Fibroblast of skin of left biceps (primary cell): Measurements from ENCODE around the gene LILRA5.
"Not testable (repeated sequence)": the region's sequence is repeated elsewhere in the genome, so short reads cannot be mapped to it uniquely, and the experiment has no call there.

Experiments used
- DNase-seq, 2 experiments: peaks; one replicate each; pipeline ENCODE4 v3.0.0-alpha.2; 2013; ENCODE audit warnings: low read depth in 2 of 2

The LILRA5 gene

DNA sequence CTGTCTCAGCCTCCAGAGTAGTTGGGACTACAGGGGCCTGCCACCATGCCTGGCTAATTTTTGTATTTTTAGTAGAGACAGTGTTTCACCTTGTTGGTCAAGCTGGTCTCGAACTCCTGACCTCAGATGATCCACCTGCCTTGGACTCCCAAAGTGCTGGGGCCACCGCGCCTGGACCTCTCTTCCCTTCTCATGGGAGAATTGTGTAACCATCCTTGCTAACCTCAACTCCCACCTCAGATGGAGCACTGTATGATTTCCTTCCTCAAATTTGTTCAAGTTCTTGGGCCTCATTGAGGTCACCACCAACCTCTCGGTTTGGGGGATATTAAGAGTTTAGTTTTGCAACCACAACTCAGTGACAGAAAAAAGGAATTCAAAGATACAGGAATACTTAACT lies 10.7 kb downstream of the LILRA5 start:
- DNase-seq = no peak

DNA sequence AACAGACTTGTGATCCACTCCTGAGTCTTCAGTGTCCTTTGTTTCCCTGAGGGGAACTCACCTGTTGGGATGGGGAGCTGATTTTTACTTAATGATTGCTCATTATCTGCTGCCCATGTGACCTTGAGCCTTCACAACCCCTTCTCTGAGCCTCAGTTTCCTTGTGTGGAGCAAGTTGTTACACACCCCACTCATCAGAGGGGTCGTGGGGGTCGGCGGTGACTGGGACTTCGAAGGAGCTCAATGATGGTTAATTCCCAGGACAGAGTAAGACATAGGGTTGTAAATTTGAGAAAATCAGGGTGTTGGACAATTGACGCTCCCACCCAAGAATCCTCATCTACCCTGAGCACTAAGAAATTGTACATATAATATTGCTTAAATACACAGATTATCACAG lies 13.5 kb downstream of the LILRA5 start:
- DNase-seq = no peak

DNA sequence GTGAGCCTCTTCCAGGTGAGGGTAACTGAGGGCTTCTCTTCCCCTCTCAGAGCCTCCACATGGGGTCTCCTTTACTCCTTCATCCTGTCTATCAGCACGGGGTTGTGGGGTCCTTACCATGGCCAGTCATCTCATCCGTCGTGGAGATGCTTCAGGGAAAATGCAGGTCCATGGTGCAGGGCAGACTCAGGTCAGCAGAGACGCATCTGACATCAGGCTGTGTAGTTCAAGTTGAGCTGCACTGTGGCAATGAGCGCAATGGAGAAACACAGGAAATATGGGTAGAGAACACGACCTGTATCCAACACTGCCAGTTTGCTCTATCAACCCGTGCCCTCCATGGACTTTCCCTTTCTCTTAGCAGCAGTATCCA lies 13.9 kb downstream of the LILRA5 start:
- no peak for DNase-seq

DNA sequence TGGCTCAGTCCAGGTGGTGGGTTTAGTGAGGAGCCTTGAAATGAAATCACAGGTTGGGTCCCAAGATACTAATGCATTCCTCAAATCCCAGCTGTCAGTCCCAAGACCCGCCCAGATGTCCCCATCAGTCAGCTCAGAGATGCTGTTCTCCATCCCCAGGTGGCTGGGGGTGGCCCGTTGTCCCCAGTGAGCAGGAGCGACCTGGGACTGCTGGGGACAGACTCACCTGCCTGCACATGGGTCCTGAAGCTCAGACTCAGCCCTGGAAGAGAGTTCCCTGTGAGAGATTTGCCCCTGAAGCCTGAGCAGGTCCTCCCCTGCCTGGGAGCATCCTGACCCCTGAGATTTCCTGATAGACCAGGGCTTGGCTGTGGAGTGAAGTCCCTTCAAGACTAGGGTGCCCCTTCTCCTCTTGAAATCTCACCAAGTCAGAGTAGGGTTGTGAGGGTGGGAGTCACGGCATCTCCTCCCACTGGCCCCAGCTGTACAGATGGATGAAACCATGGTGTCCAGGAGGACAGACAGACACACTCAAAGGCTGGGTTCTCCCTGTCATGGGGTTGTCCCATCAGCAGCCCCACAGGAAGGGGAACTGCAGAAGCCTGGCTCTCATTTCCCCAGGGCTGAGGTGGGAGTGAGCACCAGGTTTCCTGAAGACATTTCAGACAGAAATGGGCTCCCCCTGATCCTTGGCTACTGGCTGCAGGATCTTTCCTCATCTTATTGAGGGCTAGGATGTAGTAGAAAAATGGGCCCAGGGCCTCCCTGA lies 14.4 kb downstream of the LILRA5 start:
- DNase-seq = no peak

DNA sequence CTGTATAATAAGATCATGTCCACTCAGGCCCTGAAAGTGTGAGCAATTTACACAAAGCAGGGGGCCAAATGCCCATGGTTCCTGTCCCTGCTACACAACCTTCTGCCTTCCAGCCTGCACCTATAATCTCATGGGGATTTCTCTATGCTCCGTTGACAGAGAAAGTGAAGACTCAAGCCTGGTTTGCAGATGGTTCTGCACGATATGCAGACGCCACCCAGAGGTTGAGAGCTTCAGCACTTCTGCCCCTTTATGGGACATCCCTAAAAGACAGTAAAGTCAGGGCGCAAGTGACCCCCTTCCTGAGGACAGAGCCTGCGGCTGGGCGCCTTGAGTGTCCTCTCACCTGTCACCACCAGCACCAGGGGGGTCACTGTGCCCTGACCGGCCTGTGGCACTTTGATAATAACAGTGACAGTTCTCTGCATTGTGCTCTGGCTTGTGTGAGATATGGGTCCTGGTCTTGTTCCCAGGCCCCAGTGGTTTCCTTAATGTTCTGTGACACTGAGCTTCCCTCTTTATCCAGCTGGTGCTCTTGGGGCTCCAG lies 15.1 kb downstream of the LILRA5 start:
- no peak for DNase-seq

DNA sequence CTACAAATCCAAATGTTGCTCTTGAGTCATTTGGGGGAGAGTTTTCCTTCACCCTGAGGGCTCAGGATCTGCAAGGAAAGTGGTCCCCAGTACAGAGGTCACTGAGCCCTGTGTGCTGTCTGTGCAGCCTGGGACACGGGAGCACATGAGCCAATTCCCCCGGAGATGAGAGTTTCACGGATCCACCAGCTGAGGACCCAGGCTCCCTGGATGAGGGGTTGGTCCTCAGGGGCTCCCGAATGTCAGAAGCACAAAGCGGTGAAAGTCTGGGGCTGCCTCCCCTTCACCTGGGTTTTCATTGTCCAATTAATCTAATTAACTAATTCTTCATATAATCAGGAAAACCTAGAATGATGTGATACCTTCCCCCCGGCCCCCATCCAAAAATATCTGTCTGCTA lies 18.4 kb downstream of the LILRA5 start:
- DNase-seq = no peak

DNA sequence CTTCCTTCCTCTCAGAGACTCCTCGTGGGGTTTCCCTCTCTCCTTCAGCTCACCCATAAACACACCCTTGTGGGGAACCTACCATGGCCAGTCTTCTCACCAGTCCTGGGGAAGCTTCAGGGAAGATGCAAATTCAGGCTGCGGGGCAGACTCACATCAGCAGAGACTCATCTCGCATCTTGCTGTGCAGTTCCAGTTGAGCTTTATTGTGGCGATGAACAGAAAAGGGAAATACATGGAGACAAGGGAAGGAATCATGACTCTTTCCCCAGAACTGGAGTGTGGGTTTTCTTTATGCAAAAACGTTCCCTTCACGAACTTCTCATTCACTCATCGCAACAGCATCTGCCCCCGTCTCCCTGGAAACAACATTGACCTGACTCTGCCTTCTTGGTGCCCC lies 23.8 kb downstream of the LILRA5 start:
- not testable (repeated sequence) for DNase-seq

DNA sequence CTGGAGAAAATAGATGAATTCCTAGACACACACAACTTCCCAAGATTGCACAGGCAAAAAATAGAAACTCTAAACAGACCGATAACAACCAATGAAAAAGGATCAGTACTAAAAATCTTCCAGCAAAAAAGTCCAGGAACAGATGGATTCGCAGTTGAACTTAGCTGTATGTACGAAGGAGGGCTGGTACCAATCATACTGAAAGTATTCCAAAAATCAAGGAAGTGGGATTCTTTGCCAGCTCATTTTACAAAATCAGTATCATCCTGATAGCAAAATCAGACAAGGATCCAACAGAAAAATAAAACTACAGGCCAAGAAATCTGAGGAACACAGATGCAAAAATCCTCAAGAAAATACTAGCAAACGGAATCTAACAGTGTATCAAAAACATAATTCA lies 25.5 kb downstream of the LILRA5 start:
- DNase-seq = peak; percentile 49 to 50

DNA sequence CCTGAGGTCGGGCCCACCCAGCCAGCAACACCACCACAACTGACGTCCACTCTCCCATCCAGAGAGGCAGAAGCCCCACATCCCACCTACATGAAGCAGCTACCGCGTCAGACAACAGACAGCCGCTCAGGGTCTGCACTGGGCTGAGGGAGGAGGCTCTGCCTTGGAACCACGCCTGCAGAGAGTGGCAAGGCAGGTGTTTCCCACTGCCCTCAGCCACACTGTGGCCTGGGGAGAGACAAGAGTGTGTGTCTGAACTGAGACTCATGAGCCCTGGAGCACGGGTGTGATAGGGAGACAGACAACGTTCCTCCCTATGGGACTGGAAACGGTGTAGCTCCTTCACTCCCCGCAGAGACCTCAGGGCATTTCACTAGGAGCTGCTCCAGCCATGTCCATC lies 26.7 kb downstream of the LILRA5 start:
- not testable (repeated sequence) for DNase-seq

DNA sequence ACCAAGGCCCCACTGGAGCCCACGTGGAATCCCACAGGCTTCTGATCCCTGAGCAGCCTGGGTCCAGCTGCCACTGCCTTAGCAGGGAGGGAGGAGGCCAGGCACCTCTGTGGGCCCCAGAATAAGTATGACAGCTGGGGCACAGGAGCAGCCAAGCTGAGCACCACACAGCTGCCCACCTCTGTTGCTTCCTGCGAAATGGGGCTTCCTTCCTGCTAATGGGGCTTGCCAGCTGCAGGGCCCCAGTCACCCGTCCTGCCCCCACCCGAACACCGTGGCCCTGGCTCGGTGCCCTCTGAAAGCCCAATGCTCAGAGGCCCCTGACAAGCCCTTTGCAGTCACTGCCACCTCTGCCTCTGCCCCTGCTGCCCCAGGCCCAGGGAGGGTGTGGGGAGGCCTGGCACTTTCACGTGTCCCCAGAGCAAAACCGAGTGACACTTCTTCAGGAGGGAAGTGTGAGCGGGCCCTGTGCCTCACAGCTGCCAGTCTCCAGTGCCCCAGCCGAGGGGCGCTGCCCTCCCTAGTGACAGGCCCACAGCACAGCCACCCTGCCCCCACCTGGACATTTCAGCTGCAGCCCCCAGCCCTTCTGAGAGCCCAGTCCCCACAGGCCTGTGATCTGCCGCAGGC lies 27.4 kb downstream of the LILRA5 start:
- DNase-seq = not testable (repeated sequence)

DNA sequence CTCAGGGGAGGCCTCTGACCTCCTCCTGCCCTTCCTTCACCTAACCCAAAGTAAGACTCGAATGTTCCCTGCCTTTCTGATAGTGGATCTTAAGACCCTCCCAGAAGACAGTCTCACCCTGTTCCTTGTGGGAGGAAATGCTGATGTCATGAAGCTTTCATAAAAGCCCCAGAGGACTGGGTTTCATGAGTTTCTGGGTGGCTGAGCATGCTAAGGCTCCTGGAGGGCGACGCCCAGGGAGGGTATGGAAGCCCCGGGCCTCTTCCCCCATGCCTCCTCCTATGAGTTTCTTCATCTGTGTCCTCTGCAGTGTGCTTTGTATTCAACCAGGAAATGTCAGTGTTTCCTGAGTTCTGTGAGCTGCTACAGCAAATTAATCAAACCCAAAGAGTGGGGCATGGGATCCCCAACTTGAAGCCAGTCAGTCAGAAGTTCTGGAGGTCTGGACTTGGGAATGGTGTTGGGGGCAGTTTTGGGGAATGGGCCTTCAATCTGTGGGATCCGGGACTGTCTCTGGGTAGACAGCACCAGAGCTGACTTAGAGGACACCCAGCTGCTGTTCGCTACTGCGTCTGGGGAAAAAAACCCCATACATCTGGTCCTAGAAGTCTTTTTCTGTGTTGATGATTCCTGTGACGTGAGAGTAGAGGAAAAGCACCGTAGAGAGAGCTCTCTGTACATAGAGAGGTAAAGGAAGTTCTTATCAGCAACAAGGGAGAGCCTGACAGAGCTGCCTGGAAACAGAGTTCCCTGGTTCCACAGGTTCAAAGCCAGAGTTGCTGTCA lies 30.1 kb downstream of the LILRA5 start:
- no peak for DNase-seq

DNA sequence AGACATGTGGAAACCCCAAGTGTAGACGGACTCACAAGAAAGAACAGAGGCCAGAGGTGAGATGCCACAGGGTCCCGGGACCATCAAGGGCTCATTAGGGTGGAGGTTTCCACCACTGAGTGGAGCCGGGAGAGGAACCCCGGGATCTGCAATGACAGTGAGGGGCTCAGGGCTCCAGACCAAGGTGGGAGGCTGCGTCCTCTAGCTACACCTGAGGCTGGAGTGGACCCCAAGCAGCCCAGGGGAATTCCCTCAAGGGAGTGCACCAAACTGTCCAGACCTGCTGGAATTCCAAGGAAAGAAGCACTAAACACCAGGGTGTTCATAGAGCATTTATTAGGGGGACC lies 31.3 kb downstream of the LILRA5 start:
- DNase-seq = not testable (repeated sequence)

DNA sequence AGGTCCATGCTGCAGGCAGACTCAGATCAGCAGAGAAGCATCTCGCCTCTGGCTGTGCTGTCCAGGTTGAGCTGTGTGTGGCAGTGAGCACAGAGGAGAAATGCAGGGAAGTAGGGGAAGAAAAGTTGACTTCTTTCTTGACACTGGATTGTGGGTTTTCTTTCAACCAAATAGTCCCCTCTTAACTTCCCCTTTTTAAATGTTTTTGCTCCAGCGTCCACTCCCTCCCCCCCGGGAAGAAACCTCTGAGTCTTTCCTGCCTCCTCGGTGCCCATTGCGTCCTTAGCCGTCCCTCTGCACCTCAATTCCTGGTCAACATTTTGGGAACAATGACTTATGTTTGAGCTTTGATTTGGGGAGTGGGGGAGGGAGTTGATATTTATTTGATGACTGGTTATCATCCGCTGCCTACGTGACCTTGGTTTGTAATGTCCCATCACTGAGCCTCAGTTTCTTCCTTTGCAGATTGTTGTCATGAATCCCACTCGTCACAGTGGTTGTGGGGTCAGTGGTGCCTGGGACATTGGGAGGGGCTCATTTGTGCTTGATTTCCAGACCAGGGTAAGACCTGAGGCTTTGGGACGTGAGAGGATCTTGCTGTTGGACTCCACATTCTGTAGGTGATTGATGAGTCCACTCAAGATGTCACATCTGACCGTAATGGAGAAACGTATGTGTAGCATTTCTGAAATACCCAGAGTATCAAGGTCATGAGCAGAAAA lies 31.8 kb downstream of the LILRA5 start, which contains the start of gene LILRB2:
TSS of gene LILRB2 (minus strand) at position 104 of the 722 bp plus-strand sequence. CDS start 614 bp downstream, outside the sequence.
- DNase-seq = no peak

DNA sequence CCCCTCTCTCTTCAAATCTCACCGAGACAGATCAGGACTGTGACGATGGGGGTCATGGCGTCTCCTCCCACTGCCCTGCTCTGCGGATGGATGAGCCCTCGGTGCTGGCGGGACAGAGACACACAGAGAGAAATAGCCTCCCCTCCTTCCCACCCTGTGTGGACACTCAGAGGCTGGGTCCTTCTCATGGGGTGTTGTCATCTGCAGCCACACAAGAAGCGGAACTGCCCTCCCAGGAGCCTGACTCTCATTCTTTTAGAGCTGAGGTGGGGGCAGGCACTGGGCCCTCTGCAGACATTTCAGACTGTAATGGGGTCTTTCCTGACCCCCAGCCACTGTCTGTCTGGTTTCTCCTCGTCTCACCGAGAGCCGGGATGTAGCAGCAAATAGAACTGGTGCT lies 32.5 kb downstream of the LILRA5 start:
- not testable (repeated sequence) for DNase-seq

DNA sequence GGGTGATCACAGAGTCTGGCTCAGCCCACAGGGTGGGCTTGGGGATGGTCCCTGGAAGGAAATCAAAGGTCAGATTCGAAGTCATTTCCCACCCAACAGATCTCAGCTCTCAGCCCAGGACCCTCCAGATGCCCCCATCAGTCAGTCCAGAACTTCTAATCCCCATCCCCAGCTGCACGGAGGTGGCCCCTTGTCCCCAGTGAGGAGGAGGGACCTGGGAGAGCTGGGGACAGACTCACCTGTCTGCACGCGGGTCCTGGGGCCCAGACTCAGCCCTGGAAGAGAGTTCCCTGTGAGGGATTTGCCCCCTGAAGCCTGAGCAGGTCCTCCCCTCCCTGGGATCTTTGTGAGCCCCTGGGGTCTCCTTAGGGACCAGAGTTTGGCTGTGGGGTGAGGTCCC lies 32.9 kb downstream of the LILRA5 start:
- DNase-seq = not testable (repeated sequence)

DNA sequence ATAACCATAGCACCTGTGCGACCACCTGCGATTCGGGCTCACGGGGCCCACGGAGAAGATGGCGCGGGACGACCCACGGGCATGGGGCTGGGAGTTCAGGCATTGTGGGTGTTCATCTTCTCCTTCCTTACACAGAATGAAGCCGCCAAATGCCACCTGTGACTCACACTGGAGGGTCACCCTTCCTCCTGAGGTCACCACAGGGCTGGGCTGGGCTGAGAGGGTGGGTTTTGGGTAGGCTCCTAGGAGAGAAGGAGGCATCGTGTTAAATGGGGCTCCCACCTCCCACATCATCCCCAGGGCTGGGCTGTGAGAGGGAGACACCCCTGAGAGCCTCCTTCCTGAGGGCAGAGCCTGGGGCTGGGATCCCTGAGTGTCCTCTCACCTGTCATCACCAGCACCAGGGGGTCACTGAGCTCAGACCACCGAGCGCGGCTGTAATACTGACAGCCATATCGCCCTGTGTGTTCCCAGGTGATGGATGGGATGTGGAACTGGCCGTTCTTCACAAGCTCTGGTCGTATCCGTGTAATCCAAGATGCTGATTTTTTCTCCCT lies 33.5 kb downstream of the LILRA5 start:
- no peak for DNase-seq

DNA sequence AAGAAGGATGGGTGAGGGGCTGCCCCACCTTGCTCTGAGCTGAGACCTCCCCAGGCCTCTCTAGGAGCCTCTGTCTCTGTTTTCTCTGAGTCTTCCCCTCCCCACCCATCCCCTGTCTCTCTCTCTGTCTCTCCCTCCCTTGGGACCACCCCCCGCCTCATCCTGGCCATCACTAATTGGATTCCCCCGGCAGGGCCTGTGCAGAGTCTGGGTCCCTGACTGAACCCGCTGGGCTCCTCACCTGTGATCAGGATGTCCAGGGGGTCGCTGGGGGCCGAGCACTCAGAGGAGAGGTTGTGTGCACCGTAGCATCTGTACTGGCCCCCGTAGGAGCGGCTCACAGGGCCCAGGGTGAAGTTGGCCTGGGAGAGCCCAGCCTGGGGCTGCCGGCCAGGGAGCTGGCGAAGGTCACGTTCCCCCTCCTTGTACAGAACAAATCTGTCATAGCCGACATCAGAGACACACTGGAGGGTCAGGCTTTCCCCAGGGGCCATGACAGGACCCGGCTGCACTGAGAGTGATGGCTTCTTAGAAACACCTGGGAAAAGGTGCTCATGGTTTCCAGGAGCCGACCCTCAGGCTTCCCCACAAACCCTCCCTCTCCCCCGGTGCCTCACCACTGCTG lies 34.3 kb downstream of the LILRA5 start:
- not testable (repeated sequence) for DNase-seq

DNA sequence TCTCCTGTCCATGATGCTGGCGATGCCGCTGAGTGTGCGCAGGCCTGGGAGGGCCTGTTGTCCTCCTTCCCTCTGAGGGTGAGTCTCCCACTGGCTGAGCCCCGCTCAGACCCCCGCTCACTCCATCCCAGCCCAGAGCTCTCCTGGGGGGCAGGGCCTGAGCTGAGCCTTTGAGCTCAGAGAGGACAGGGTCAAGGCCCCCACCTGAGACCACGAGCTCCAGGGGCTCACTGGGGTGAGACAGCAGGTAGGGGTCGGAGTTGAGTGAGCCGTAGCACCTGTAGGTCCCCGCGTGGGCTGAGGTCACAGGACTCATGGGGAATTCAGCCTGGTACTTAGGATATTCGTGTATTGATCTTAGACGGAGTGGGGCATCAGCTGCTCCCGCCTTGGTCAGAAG lies 34.9 kb downstream of the LILRA5 start:
- not testable (repeated sequence) for DNase-seq

DNA sequence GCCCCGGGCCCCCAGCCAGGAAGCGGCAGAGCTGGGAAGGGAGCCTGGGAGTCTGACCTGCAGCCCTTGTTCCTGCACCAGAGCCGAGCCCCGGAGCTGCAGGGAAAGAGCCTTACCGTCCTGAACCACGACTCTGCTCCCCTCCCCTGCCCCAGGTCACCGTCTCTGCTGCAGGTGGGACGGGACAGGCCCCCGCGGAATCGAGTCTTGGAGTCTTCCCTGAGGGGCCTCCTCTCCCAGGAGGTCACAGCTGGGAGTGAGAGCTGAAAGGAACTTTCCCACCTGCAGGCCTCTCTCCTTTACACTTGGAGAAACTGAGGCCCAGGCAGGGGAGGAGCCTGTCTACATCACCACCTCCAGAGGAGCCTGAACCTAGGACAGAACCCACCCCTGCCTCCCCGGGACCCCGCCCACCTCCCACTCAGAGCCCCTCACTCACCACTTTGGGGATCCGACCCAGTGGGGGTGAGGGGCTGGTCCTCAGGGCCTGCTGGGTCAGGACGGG lies 35.8 kb downstream of the LILRA5 start:
- DNase-seq = not testable (repeated sequence)

DNA sequence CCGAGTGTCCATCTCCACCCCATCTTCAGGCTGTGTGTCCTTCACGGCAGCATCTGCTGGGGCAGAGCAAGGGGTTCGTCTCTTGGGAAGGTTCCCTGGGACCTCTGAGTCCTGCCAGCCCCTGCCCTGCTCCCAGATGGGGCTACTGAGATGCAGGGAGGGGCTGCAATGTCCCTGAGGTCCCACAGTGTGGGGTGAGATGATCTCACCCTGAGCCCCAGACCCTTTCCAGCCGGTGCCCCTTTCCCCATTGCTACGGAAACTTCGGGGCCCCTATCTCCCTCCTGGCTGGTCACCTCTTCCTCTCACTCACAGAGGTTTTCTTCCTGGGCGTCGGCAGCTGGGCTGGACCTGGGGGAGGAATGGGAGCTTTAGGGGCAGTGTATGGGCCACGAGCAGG lies 37.0 kb downstream of the LILRA5 start:
- no peak for DNase-seq

DNA sequence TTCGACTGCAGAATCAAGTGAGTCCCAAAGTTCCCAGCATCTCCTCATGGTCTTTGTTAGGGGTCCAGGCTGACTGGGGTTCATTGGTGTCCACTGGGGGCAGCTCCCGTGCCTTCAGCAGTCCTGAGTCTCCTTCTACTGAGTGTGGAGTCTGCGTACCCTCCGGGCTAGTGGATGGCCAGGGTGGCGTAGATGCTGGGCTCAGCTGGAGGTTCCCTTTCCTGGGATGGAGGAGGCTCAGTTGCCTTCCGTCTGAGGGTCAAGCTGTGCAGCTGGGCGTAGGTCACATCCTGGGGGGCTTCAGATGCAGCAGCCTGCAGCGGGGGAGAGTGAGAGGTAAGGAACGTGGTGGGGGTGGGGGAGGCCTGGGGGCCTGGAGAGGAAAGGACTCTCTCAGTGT lies 38.5 kb downstream of the LILRA5 start:
- DNase-seq = not testable (repeated sequence)
